ENCODE data around the gene ASAP2. TPM values are rescaled to one million over a fixed set of nuclear protein-coding genes. Genes with fewer than 3 reads are reported as not detected.

The ASAP2 gene
- total and polyA plus RNA-seq, 9 of the 15 experiments (the other 6 are each of a cell fraction or from before 2014, with no cell fraction given): 0.06 to 4.3 (median 3.1) TPM

- Histone ChIP-seq H3K4me3 (no peak overlapping the region), H3K4me1 (replicated peaks in 1 of 2; ENCODE audit: control insufficient read depth in 2 of 2, insufficient read depth in 2 of 2, low read length in 2 of 2) (no peaks in the 10 kb centered on the region; a peak in 1 of 5 replicates), H3K79me2 (ENCODE audit: control insufficient read depth, insufficient read depth, low read length) (no peaks in the 10 kb centered on the region), H3K27ac (ENCODE audit: extremely low read depth, low read depth, low read length) (no peak overlapping the region), H3K9me1 (ENCODE audit: control insufficient read depth, insufficient read depth, low read length) (no peaks in the 10 kb centered on the region), H4K20me1 (replicated peaks; ENCODE audit: control insufficient read depth, insufficient read depth, low read length) (peaks cover 6% of the 10 kb centered on the region; the same call in 1 of the 2 replicates), H3K9me3 (replicated peaks; ENCODE audit: control insufficient read depth, insufficient read depth, low read depth, low read length) (no peaks in the 10 kb centered on the region), H3K27me3 (ENCODE audit: control insufficient read depth in 2 of 2, insufficient read depth in 2 of 2, low read length in 2 of 2) (peaks cover 16 to 48% of the 10 kb centered on the region in 2 experiments; a peak in 4 of 5 replicates), H3K4me2 (ENCODE audit: insufficient read depth, low read length) (no peak overlapping the region), H2AFZ (ENCODE audit: low read depth, low read length) (no peak overlapping the region), H3K36me3 (ENCODE audit: control insufficient read depth, insufficient read depth, low read length) (no peaks in the 10 kb centered on the region), H3K9ac (ENCODE audit: insufficient read depth in 1 of 2, low read depth in 2 of 2, low read length in 2 of 2) (no peak overlapping the region)
- no peak for DNase-seq (ENCODE audit: extremely low read depth in 1 of 4, low spot score in 3 of 4)
- ATAC-seq: no peak
- POLR2A ChIA-PET: no interaction called here
- in situ Hi-C loops (cut with MboI) (no loop called here), intact Hi-C loops (cut with micrococcal nuclease) (no loop called here)
- CTCF ChIA-PET (ENCODE audit: low intra/inter-chr PET ratio): no interaction called here
- WGBS (ENCODE audit: insufficient coverage, low coverage, missing lambda C conversion rate): 9% methylated on average over 6 of the region's 7 CpGs
- no peak for FAIRE-seq
- no TSS peak for BruUV-seq (replicated peaks)
- TF ChIP-seq MTA3 (IDR thresholded peaks at IDR 0.05; ENCODE audit: borderline replicate concordance): no peak
- TF ChIP-seq CTCF (IDR thresholded peaks at IDR 0.05 in 2 of 3, conservative IDR thresholded peaks at IDR 0.05 in 1 of 3; ENCODE audit: insufficient read depth in 2 of 3, low read depth in 1 of 3, low read length in 3 of 3): peak in 1 of 3 experiments; percentile 23; a peak in 1 of 6 replicates
Measured at GRCh38 chr2:9278439-9278838, 71.8 kb downstream of the ASAP2 start.

- Histone ChIP-seq H3K27ac (ENCODE audit: extremely low read depth, low read depth, low read length) (no peak overlapping the region), H3K9me3 (replicated peaks; ENCODE audit: control insufficient read depth, insufficient read depth, low read depth, low read length) (no peaks in the 10 kb centered on the region), H3K4me2 (ENCODE audit: insufficient read depth, low read length) (no peak overlapping the region), H3K27me3 (ENCODE audit: control insufficient read depth in 2 of 2, insufficient read depth in 2 of 2, low read length in 2 of 2) (peaks cover 16 to 53% of the 10 kb centered on the region in 2 experiments; a peak in 4 of 5 replicates), H3K36me3 (ENCODE audit: control insufficient read depth, insufficient read depth, low read length) (no peaks in the 10 kb centered on the region), H3K9me1 (ENCODE audit: control insufficient read depth, insufficient read depth, low read length) (no peaks in the 10 kb centered on the region), H3K9ac (ENCODE audit: insufficient read depth in 1 of 2, low read depth in 2 of 2, low read length in 2 of 2) (no peak overlapping the region), H3K4me1 (replicated peaks in 1 of 2; ENCODE audit: control insufficient read depth in 2 of 2, insufficient read depth in 2 of 2, low read length in 2 of 2) (no peaks in the 10 kb centered on the region; a peak in 1 of 5 replicates), H2AFZ (ENCODE audit: low read depth, low read length) (no peak overlapping the region), H3K79me2 (ENCODE audit: control insufficient read depth, insufficient read depth, low read length) (no peaks in the 10 kb centered on the region), H4K20me1 (replicated peaks; ENCODE audit: control insufficient read depth, insufficient read depth, low read length) (peaks cover 6% of the 10 kb centered on the region; the same call in 1 of the 2 replicates), H3K4me3 (no peak overlapping the region)
- in situ Hi-C loops (cut with MboI) (no loop called here), intact Hi-C loops (cut with micrococcal nuclease) (no loop called here)
- FAIRE-seq: no peak
- BruUV-seq (replicated peaks): no TSS peak
- CTCF ChIA-PET (ENCODE audit: low intra/inter-chr PET ratio): no interaction called here
- ATAC-seq: no peak
- POLR2A ChIA-PET: no interaction called here
- WGBS (ENCODE audit: insufficient coverage, low coverage, missing lambda C conversion rate): 22% methylated on average over 10 of the region's 10 CpGs
- DNase-seq (ENCODE audit: extremely low read depth in 1 of 4, low spot score in 3 of 4): no peak
- no peak for TF ChIP-seq ZNF146 (CRISPR knock-in tag; IDR thresholded peaks at IDR 0.05; ENCODE audit: unreplicated experiment)
- TF ChIP-seq SPI1 (IDR thresholded peaks at IDR 0.05; ENCODE audit: borderline replicate concordance, low read depth, low read length): peak; percentile 93
- TF ChIP-seq ZNF778 (CRISPR knock-in tag; IDR thresholded peaks at IDR 0.05): no peak
- no peak for TF ChIP-seq LEF1 (IDR thresholded peaks at IDR 0.05)
Measured at GRCh38 chr2:9279426-9279825, 72.8 kb downstream of the ASAP2 start.
